Measurements from ENCODE around the gene NRG3.
"Not testable (repeated sequence)": the region's sequence is repeated elsewhere in the genome, so short reads cannot be mapped to it uniquely, and the experiment has no call there.

The NRG3 gene

DNA sequence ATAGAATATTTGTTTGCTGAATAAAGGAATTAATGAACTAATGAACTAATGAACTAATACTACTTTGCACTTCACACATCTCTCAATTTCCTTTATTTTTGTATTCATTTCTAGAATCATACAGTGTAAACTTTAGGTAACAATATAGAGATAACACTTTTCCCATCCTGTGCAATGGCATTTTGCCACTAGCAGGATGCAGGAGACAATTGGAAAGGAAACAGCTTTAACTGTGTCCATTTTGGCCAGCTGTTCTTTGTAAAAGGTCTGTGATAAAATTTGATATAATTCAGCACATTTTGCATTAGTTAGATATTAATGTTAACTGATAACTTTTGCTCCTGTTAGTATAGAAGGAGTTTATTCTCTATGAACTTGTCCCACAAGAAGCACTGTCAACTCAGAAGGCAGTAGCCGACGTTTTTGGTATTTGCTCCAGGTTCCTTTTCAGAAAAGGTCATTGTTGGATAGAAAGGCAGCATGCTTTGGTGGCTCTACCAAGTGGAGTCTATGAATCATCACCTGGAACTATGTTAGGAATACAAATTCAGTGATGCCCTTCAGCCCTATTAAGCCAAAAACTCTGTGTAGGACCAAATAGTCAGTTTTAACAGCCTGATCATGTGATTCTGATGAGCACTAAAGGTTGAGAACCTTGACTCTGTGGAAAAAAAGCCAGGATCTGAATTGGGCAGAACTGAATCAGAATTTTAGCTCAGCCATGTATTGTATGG lies 86.6 kb downstream of the NRG3 start:
- DNase-seq (ENCODE audit: low read depth): no peak

DNA sequence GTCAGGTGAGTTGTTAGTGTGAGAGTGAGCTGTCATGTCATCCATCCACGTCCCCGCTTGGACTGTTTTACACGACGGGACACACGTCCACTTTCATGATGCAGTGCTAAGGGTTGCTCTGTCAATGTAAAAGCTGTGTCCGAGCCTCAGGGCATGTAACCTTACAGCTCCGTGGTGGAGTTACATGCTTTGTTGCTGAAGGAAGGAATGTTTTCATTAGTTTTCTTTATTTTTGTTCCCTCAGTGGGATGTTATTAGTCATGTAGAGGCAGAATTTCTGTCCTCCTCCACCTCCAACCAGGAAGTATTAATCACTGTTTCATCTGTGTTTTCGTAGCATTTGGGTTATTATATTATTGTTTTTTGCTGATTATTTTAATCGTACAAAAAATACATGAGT lies 88.6 kb downstream of the NRG3 start:
- no peak for DNase-seq (ENCODE audit: low read depth)

DNA sequence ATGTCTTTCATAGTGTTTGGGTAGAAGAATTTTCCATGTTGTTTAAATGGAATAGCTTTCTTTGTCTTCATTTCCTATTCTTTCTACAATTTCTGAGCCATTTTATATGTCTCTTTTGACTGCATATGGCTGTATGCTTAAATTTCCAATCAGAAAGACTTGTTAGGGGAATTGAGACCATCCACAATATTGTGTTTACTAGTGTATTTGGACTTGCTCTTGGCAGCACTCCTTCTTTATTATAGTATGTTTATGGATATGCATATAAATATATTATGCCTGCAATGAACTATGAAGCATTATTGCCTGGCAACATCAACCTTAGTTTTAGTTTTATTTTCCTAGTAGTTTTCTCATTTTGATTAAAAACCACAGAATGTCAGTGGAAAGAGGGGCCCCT lies 92.7 kb downstream of the NRG3 start:
- no peak for DNase-seq (ENCODE audit: low read depth)

DNA sequence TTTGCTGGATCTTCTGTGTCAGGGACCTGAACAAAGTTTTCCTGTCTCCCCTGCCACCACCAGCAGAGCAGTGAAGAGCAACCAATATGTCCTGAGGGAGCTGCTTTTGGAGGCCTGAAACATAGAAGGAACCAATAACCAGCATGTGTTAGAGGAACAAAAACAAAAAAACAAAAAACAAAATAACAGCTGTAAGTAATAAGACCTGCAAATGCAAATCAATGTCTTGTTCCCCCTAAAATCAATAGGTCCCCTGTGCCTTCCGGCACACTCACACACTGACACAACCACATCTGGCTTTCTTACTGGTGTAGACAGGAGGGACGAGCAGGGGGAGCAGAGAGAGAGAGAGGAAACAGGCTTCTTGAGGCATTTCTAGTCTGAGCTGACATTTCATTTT lies 94.1 kb downstream of the NRG3 start:
- no peak for DNase-seq (ENCODE audit: low read depth)

DNA sequence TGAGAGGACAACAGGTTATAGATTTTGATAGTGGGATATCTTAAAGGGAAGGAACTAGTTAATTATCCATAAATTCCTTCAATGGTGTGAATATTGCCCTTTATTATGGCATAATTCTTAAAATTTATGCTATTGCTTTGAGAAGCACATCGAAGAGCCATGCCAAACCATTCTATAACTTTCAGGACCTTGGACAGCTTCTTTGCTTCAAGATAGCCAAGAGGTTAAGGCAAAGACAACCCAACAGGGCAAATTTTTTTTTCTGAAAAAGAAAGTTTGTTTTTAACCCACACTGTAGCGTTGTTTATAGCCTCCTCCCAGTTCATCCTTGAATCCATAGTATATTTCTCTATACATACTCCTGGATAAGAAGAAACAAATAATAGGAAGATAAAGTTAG lies 103.2 kb downstream of the NRG3 start:
- DNase-seq (ENCODE audit: low read depth): no peak

DNA sequence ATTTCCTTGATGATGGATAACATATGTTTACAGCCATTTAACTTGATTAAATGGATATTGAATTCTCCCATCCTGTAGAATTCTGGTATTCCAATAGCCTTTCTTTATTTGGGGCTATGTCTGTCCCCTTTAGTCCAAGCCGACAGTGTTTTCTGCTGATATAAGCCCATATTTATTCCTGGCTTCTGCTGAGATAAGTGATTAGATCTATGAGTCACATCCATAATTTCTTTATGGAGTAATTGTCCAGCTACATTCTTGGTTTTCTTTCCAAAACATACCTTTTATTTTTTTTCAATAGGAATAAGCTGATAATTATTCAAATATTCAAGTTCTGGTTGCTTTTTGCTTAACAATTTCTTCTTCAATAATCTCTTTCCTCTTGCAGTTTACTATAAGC lies 106.7 kb downstream of the NRG3 start:
- DNase-seq (ENCODE audit: low read depth): no peak

DNA sequence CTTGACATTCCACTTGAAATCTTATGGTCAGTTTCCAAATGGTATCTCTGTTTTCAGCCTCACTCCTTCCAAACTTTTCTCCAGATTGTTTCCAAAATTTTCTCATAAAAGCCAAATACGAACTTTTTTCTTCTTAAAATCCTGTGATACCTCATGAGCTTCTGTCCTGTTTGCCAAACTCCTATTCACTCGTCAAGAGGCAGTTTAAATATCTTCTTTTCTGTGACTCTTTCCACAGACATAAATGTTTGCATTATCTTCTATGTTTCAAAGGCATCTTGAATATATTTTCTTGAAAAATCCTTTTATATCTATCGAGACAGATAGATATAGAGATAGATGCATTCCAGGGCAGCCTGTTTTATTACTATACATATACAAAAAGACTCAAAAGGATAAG lies 109.4 kb downstream of the NRG3 start:
- DNase-seq (ENCODE audit: low read depth): no peak

DNA sequence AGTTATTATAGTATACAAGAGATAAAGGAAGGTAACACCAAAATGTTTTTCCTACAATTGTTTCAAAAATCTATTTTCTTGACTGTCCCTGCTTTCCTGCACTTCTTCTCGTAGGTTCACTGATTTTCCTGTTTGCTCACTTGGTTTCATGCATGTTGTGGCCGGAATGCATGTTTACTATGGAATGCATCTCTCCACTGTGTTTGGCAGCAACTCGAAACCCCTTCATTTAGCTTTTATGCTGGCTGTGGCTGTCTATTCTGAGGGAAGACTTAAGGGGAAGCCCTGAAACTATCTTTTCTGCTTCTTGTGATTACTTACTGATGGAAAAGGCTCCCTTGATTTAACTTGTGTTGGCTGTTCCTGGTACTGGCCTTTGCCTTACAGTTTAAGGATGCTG lies 120.3 kb downstream of the NRG3 start:
- DNase-seq (ENCODE audit: low read depth): no peak

DNA sequence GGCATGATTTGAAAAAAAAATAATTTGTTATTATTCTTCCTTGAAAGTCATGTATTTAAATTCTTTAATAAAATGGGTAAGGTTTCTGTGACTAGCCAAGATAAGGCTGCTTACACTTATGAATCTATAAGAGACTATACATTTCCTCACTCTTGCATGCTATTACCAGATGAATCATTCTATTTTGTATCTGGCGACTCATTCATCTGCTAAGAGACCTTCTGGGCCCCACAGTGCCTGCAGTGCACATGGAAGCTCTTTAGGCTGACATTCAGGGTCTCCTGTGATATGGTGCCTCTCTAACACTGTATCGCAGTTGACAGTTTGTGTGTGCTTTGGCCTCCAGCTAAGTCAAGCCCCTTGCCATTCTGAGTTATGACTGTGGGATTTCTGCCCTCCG lies 121.9 kb downstream of the NRG3 start:
- no peak for DNase-seq (ENCODE audit: low read depth)

DNA sequence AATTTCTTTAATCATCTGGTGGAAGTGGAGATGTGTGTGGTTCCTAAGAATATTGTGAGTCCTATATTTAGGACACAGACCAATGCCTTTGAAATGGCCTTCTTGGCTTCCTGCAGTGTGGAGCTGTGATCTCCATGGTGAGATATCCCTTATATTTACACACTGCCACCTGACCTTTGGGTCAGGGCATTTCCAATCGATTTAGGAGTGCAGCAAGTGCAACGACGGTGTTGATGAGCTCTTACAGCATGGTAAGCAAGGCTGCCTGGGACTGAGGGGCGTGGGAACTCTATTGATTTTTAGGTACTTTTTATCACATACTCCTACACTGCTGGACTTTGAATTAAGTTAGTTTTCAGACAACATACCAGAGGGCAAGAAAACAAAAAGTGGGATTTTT lies 146.0 kb downstream of the NRG3 start:
- no peak for DNase-seq (ENCODE audit: low read depth)

DNA sequence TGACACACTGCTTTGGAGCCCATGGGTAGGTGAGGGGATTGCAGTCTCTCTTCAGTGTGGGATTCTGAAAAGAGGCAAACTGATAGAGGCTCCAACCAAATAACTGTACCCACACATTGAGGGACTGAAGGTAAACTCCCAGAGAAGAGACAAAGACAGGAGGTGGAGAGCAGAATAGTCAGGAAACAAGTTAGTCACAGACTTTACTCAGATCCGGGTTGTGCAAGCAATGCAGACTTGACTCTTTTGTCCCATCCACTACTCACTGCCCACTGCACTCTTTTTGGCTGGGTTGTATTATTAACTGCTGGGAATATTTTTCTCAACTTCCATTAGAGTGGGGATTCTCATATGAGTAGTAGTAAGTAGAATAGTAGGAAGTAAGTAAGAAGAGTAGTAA lies 152.7 kb downstream of the NRG3 start:
- no peak for DNase-seq (ENCODE audit: low read depth)

DNA sequence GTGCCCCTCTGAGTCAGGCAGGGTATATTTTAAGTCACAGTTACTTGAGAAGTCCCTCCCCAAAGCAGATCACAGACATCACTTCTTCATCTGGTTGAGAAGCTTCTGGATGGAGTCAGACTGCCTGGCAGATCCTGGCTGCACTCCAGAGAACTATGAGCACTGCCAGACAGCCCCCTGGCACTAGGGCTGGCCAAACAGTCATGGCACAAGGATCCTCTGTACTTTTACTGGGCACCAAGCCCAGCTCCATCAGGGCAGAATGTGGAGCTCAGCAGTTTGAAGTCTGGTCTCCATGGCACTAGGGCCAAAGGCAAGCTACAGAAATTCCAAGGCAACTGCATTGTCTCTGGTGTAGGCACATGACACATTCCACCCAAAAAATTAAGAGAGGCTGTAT lies 162.1 kb downstream of the NRG3 start:
- DNase-seq (ENCODE audit: low read depth): no peak

DNA sequence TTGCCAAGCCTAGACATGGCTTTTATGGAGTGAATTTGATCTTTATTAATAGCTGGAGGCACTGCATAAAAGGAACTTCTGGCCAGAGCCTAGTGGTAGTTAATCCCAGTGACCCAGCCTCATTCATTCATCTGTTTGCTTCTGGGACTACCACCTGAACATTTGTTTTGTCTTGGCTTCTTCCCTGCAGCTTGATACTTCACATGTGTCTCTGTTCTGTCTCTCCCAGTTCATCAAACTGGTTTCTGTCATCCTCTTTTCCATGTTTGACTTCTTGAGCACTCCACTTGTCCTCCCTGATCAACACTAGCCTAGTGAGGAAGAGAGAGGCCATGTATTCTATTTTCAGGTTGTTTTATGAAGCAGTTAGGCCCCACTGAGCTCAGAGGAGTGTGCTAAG lies 163.6 kb downstream of the NRG3 start:
- DNase-seq (ENCODE audit: low read depth): no peak

DNA sequence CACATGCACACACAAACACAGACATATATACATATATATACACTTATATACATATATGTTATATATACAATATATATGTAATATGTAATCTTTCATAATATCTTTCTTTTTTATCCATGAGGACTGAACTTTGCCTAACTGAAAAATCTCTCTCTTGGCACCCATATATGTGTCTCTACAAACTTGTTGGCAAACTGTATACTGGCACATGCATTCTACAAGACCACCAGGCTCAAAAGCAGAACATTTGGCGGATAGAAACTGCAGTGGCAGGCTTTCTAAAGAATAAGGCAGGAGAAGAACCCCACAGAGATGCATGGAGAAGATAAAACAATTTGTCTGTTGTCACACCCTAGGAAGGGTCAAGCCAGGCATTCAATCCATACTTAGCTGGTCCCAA lies 165.3 kb downstream of the NRG3 start:
- DNase-seq (ENCODE audit: low read depth): no peak

DNA sequence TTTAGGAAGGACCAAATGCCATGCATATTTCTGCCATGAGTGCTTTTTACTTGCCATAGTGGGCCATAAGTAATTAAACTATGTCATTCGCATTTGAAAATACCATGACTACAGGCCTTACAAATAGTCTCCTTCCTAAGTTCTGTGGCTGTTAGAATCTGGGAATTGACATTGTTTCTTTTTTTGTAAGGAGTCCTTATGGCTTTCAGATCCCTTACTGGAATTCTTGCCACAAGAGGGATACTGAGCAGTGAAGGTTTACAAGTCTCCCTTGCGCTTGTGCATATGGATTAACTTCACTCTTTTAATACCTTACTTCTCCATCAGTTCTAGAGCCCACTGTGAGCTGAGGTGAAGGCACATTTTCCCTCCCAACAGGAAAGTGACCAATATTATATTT lies 166.0 kb downstream of the NRG3 start:
- DNase-seq (ENCODE audit: low read depth): no peak

DNA sequence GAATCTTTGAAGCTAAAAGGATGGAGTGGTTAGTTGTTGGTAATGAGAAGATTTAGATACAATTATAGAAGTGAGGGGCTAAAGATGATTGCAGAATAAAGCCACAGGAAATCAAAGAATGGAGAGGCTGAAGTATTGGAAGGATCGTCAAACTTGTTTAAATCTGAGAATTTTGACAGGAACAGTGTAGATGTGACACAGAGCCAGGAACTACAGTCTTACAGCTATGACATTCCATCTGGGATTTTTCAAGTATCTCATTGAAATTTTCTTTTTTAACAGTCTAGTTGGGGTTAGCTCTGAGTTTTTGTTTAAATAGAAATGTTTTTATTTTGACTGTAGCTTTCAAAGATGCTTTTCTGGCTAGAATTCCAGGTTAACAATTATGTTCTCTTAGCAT lies 181.4 kb downstream of the NRG3 start:
- DNase-seq (ENCODE audit: low read depth): no peak

DNA sequence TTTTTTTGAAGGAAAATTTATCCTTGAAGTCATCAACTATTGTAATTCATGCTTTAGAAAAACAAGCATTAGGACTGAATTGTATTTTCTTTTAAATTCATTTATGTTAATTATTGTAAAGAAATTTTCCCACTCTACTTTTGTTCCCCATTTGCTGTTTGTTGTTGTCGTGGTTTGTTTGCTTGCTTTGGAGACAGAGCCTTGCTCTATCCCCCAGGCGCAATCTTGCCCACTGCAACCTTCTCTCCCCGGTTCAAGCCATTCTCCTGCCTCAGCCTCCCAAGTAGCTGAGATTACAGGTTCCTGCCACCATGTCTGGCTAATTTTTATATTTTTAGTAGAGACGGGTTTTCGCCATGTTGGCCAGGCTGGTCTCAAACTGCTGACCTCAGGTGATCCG lies 192.2 kb downstream of the NRG3 start:
- not testable (repeated sequence) for DNase-seq (ENCODE audit: low read depth)

DNA sequence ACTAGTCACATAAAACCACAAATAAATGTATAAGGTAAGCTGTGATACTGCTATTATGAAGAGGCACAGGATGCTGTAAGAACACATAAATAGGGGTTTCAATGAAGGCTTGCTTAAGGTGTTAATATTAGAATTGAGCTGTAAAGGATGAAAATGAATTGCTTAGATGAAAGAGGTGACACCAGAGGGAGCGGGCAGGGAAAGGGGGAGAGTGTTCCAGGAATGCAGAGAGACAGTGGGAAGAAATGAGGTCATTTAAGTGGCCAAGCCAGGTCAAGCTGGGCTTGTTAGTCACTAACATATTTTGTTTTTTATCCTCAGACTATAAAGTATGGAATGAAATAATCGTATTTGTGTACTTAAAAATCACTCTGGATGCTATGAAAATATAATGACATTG lies 193.5 kb downstream of the NRG3 start:
- no peak for DNase-seq (ENCODE audit: low read depth)

DNA sequence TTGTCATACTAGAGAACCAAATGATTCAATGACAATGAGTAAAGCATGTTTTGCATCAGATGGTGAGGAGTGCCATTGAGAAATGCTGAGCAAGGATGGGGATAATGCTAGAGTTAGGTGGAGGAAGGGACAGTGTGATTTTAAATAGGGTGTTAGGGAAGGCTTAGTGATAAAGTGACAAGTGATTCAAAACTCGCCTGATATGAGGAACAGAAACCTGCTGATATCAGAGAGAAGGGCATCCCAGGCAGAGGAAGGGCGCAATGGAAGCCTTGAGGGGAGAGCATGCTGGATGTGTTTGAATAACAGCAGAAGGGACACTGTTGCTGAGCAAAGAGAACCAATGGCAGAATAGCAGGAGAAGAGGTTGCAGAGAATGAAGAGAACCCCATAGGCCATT lies 196.2 kb downstream of the NRG3 start:
- DNase-seq (ENCODE audit: low read depth): no peak

DNA sequence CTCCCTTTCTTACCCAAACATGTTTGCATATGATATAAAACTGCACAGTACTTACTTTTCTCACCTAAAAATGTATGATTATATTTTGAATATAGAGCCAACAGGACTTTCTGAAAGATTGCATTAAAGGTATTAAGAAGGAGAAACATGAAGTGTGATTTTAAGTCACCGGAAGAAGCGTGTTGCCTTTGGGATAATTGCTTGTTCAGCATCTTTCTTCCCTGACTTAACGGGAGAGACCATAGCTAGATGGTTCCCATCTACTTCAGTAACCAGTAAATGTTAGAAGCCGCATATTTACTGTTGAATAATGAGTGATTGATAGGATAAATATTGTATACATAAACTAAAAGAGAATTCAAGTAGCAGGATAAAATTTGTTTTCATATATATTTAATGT lies 197.1 kb downstream of the NRG3 start:
- DNase-seq (ENCODE audit: low read depth): no peak

DNA sequence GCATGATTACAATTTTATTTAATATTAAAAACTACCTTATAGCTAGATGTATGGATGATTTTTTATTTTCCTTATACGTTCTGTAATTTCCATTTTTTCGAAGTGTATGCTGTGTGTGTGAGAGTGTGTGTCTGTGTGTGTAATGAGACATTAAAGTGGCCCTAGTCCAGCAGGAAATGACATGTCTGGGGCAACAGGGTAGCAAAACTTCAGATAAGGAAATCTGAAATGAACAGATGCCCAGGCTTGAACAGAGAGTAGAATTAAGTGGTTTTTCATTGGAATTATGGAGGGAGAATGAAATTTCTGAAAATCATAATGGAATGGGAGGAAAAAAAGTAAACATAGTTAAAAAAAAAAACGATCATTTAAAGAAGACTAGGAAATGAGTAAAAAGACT lies 200.6 kb downstream of the NRG3 start:
- DNase-seq (ENCODE audit: low read depth): no peak

DNA sequence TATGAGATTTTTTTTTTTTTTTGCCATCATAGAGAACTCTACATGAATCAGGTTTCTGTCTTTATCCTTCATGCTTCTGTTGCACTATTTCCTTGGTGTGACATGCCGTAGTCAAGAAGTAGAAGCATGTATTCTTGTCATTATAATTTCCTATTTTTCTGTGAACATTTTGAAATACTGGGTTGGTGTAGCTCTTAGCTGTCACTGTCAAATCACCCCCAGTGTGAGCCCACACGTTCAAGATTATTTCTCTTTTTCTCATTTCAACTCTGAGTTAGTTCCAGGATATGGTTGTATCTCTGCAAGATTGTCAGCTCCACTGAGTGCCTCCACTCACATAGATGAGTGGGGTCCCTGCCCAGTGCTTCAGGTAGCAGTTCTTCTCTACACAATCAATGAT lies 209.5 kb downstream of the NRG3 start:
- DNase-seq (ENCODE audit: low read depth): no peak

DNA sequence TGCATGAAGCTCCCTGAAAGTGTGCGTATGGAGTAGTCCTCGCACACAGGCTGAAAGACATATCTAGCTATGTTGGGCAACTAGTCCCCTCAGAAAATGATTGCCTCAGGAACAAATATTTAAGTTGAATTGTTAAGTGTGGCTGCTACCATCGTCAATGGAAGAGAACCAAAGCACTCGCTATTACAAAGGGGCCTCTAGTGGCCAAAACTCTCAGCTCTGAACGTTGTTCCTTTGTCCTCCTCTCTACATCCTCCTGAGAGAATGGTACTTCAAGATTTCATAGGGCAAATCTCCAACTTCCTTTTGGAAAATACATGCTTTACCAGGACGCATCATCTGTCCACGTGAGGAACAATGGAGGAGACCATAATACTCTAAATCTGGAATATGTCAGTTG lies 209.9 kb downstream of the NRG3 start:
- no peak for DNase-seq (ENCODE audit: low read depth)

DNA sequence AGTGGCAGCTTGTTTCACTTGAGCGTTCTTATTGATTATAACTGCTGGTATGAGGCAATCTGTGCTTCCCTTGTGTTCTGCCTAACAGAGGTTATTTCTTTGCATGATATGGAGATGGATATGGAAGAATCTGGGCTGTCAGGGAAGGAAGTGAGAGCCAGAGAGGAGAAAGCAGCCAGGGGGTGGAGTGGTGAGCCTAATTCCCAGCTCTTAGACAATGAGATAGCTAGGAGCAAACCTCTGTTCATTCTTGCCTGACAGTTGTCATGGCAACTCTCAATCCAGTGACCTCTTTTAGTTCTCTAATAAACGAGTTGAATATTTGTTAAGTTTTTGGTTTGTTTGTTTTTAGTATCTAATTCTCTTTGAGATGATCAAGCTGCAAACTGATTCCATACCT lies 214.3 kb downstream of the NRG3 start:
- DNase-seq (ENCODE audit: low read depth): no peak

DNA sequence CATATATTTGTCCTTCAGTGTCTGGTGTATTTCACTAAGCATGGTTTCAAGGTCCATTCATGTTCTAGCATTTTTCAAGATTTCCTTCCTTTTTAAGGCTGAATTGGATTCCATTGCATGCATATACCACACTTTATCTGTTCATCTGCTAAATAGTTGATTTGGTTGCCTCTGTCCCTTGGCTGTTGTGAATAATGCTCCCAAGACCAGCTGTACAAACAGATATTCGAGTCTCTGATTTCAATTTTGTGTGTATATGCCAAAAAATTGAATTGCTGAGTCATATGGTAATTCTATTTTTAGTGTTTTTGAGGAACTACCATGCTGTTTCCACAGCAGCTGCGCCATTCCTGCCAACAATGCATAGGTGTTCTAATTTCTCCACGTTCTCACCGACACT lies 216.4 kb downstream of the NRG3 start:
- DNase-seq (ENCODE audit: low read depth): no peak
